Loucy (cell line): Measurements from ENCODE around the gene NREP.

Experiments
- EZH2phosphoT487 ChIP-seq: fragments of 200-600 bp; IDR thresholded peaks from 2 replicates; pipeline ENCODE4 v1.6.1; 2018; ENCODE audit warnings: antibody characterized with exemption, mild to moderate bottlenecking, moderate library complexity, borderline replicate concordance
- TF ChIP-seq, protein P1 (sequence below): fragments of 200-600 bp; sonication (generic); conservative IDR thresholded peaks from 2 replicates; pipeline ENCODE4 v1.5.1; 2014; ENCODE audit warnings: mild to moderate bottlenecking, antibody characterized with exemption, low read length

DNA sequence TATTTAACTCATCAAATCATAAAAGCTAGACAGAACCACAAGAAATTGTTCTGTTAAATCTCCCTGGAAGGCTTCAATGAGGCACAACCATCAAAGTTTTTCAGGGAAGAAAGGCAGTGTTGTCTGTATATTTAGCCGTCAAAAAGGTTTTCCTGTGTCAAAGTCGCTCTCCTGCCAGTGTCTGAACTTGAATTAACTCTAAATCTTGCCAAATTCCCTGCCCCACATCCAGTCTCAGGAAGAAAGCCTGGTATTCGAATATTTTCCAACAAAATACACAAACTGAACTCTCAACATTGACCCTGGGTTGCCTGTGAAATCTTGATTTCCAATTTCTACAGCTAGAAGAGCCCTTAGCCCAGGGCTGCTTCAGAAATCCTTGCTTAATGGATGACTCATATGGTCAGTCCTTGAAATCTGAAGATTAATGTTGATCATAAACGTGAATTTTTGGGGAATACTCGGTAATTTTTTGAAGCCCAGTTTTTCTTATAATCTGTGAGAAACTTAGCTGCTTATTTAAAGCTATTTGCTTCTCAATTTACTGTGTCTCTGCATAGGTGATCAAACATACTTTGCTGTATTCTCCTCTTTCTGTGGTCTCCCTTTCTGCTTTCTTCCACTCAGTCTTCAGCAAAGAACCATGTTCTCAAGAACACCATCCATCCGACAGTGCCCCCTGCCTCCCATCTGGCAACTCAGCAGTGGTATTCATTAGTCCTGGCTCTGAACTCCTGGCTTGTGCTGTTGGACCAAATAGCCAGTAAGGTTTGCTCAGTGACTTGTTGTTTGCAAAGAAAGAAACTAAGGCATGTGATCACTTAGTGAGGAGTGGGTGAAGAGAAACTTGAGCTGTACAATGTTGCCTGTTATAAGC, 58.9 kb downstream of the NREP start:
- TF ChIP-seq, protein P1, sequence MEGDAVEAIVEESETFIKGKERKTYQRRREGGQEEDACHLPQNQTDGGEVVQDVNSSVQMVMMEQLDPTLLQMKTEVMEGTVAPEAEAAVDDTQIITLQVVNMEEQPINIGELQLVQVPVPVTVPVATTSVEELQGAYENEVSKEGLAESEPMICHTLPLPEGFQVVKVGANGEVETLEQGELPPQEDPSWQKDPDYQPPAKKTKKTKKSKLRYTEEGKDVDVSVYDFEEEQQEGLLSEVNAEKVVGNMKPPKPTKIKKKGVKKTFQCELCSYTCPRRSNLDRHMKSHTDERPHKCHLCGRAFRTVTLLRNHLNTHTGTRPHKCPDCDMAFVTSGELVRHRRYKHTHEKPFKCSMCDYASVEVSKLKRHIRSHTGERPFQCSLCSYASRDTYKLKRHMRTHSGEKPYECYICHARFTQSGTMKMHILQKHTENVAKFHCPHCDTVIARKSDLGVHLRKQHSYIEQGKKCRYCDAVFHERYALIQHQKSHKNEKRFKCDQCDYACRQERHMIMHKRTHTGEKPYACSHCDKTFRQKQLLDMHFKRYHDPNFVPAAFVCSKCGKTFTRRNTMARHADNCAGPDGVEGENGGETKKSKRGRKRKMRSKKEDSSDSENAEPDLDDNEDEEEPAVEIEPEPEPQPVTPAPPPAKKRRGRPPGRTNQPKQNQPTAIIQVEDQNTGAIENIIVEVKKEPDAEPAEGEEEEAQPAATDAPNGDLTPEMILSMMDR, result no peak
- TF ChIP-seq EZH2phosphoT487, result no peak
